Right lobe of liver (tissue), 6 donors: Measurements from ENCODE around the gene ANKFN1. TPM values are rescaled to one million over a fixed set of nuclear protein-coding genes. Genes with fewer than 3 reads are reported as not detected.

ENCODE experiments used
- ATAC-seq, 4 donors: fragments of 200-7000 bp; cut with Tn5 transposase; one replicate each; pipeline ENCODE4 v1.9.1; 2020; ENCODE audit warnings: mild to moderate bottlenecking in 4 of 4, moderate library complexity in 4 of 4
- DNase-seq, 3 donors: peaks; one replicate each; pipeline ENCODE4 v3.0.0-alpha.2; 2020
- H3K27ac ChIP-seq, 3 donors: fragments of 200-600 bp; one replicate each; pipeline ENCODE4 v1.8.0; 2022
- H3K27me3 ChIP-seq, 2 donors: fragments of 200-600 bp; one replicate each; pipeline ENCODE4 v1.8.0; 2022
- H3K36me3 ChIP-seq, 4 donors: fragments of 200-600 bp; sonication (generic) in 1 of 4; one replicate each; pipeline versions ENCODE4 v1.5.1 to v1.8.0; 2017 to 2022; ENCODE audit warnings: control low read depth in 1 of 4
- H3K4me1 ChIP-seq, 4 donors: fragments of 200-600 bp; sonication (generic) in 1 of 4; one replicate each; pipeline versions ENCODE4 v1.5.1 to v1.8.0; 2017 to 2022; ENCODE audit warnings: control low read depth in 1 of 4
- H3K4me3 ChIP-seq, 3 donors: fragments of 200-600 bp; one replicate each; pipeline ENCODE4 v1.8.0; 2022
- H3K9me3 ChIP-seq, 4 donors: fragments of 200-600 bp; sonication (generic) in 1 of 4; one replicate each; pipeline versions ENCODE4 v1.5.1 to v1.8.0; 2017 to 2022; ENCODE audit warnings: control low read depth in 1 of 4
- POLR2A ChIP-seq: fragments of 450-650 bp; IDR thresholded peaks from one replicate; pipeline ENCODE4 v1.6.1; 2017; ENCODE audit warnings: antibody characterized with exemption, mild to moderate bottlenecking
- WGBS: methylation state at CpG from one replicate; pipeline ENCODE4 v1.1.6; 2018; ENCODE audit warnings: low coverage, low lambda C conversion rate; ENCODE audit not compliant: insufficient coverage; ENCODE audit errors: missing lambda C conversion rate; 5-methylcytosine and 5-hydroxymethylcytosine counted together
- intact Hi-C, 2 donors: fragments of 100-400 bp; cut with DNase I; formaldehyde crosslinking; loops; one replicate each; pipeline versions ENCODE4 v1.11.2 to v1.14.1; 2022
- total RNA-seq, 6 experiments: library from RNA; depleted of rRNA in 2 of 6; stranded (reverse); fragments of >200 nt in 2 of 6; fragmentation: NEBNext Ultra II Directional in 3 of 6; extraction: Animal tissue kit (Norgen Biotek cat#: 25700) in 3 of 6; gene quantifications; one replicate each; pipeline versions ENCODE4 v1.1.0 to v1.2.4, GENCODE V29; 2016 to 2023
- TF ChIP-seq, protein P1 (sequence below), 4 donors: fragments of 200-600 bp in 3 of 4; fragments of 450-650 bp in 1 of 4; IDR thresholded peaks; one replicate each; pipeline versions ENCODE4 v1.5.1 to v1.8.0; 2016 to 2022; ENCODE audit warnings: antibody characterized with exemption in 4 of 4, mild to moderate bottlenecking in 2 of 4
- donor health status: DM: no; HTN: yes; CAD: no.
- donor health status: DM: no; HTN: no; CAD: no.
- donor health status: DM: no; HTN: no; CAD: no.
- donor health status: DM: no; HTN: yes; CAD: no.
- donor health status: DM: no; HTN: yes; CAD: no.

The ANKFN1 gene
- total RNA-seq, 6 experiments from 2014 or later: 0.11 TPM; not detected in 5

DNA sequence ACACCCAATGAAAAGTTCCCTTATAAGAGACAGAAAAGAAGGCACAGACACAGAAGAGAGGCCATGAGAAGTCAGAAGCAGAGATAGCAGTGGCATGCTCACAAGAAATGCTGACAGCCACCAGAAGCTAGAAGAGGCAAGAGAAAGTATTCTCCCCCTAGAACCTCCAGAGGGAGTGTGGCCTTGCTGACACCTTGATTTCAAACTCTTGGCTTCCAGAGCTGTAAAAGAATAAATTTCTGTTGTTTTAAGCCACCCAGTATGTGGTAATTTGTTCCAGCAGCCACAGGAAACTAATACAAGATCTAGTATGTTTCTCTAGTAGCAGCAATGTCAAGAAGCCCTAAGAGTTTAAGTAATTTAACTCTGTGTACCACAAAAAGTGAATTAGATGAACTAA lies 353.1 kb downstream of the ANKFN1 start:
- TF ChIP-seq, protein P1, sequence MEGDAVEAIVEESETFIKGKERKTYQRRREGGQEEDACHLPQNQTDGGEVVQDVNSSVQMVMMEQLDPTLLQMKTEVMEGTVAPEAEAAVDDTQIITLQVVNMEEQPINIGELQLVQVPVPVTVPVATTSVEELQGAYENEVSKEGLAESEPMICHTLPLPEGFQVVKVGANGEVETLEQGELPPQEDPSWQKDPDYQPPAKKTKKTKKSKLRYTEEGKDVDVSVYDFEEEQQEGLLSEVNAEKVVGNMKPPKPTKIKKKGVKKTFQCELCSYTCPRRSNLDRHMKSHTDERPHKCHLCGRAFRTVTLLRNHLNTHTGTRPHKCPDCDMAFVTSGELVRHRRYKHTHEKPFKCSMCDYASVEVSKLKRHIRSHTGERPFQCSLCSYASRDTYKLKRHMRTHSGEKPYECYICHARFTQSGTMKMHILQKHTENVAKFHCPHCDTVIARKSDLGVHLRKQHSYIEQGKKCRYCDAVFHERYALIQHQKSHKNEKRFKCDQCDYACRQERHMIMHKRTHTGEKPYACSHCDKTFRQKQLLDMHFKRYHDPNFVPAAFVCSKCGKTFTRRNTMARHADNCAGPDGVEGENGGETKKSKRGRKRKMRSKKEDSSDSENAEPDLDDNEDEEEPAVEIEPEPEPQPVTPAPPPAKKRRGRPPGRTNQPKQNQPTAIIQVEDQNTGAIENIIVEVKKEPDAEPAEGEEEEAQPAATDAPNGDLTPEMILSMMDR (IDR thresholded peaks at IDR 0.05): no peak
- no peak for TF ChIP-seq POLR2A
- Histone ChIP-seq H3K9me3 (no peaks in the 10 kb centered on the region), H3K4me1 (no peaks in the 10 kb centered on the region), H3K4me3 (no peak overlapping the region), H3K27ac (no peak overlapping the region), H3K36me3 (no peaks in the 10 kb centered on the region), H3K27me3 (no peaks in the 10 kb centered on the region)
- no peak for ATAC-seq
- no peak for DNase-seq
- intact Hi-C loops: no loop called here

DNA sequence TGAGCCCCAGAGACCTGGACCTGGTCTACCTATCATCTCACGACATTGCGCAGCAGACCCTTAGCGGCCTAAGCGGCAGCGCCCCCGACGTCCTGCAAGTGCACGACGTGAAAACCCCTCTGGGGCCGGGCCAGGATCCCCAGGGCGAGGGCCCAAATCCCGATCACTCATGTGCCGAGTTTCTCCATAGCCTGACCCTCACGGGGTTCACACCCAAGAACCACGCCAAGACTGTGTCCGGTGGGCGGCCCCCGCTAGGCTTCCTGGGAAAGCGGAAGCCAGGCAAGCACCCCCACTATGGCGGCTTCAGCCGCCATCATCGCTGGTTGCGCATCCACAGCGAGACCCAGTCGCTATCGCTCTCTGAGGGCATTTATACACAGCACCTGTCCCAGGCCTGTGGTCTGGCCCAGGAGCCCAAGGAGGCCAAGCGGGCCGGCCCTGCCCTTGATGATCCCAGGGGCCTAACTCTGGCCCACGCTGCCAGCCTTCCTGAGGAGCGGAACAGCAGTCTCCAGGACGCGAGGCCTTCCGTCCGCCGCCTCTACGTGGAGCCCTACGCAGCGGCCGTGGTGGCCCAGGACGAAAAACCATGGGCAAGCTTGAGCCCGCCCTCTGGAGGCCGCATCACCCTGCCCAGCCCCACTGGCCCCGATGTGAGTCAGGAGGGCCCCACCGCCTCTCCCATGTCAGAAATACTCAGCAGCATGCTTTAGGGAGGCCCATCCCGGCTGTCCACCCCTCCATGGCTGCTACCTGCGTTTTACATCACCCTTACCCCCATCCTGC lies 357.5 kb downstream of the ANKFN1 start:
- no peaks in the 10 kb centered on the region for H3K9me3 ChIP-seq
- no peak overlapping the region for H3K27ac ChIP-seq
- H3K27me3 ChIP-seq: no peaks in the 10 kb centered on the region
- DNase-seq (peak in 1 of 3 donors; percentile 50), ATAC-seq (peak in 1 of 4 donors; percentile 27)
- intact Hi-C loops: no loop called here
- H3K4me3 ChIP-seq: no peak overlapping the region
- H3K4me1 ChIP-seq: no peaks in the 10 kb centered on the region
- 83% methylated on average over 6 of the region's 46 CpGs for WGBS
- TF ChIP-seq, protein P1 (IDR thresholded peaks at IDR 0.05): no peak
- no peak for TF ChIP-seq POLR2A
- no peaks in the 10 kb centered on the region for H3K36me3 ChIP-seq

DNA sequence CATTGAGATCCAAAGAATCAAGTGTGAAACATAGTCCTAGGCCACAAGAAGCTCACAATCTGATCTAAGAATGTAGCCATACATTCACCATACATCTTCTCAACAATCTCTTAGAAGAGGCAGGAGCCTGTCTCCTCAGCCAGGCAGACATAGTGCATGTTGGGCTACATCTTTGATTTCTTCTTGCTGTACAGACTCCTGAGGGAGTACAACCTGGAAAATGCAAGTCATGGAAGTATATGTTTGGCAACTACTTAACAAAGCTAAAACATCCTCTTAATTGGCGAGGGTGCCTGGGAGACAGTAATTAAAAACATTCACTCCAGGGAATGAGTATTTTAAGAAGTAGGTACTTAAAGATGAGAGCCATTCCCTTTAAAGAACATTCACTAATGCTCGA lies 361.0 kb downstream of the ANKFN1 start:
- Histone ChIP-seq H3K4me3 (no peak overlapping the region), H3K4me1 (no peaks in the 10 kb centered on the region), H3K27me3 (no peaks in the 10 kb centered on the region), H3K9me3 (no peaks in the 10 kb centered on the region), H3K36me3 (no peaks in the 10 kb centered on the region), H3K27ac (no peak overlapping the region)
- DNase-seq: no peak
- TF ChIP-seq, protein P1 (IDR thresholded peaks at IDR 0.05): no peak
- no peak for TF ChIP-seq POLR2A
- intact Hi-C loops: no loop called here
- ATAC-seq: no peak
- 66% methylated on average over 2 of the region's 2 CpGs for WGBS

DNA sequence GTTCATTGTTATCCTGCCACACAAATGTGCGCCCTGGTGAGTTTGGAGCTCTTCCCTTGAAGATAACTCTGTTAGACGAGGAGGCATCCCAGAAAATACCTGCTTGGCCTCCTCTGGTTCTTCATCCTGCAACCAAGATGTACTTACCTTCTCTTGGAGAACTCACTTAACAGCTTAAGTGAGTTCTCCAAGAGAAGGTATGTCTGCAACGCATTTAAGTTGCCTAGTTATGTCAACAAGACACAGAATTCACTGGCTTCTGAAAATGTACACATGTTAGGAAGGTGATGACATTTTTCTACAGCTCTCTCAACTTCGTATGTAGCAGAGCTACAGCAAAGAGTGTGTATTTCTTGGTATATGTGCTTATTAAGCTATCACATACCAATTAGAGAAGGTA lies 361.6 kb downstream of the ANKFN1 start:
- no peak overlapping the region for H3K27ac ChIP-seq
- intact Hi-C loops: no loop called here
- no peaks in the 10 kb centered on the region for H3K9me3 ChIP-seq
- 45% methylated on average over 4 of the region's 4 CpGs for WGBS
- H3K27me3 ChIP-seq: no peaks in the 10 kb centered on the region
- H3K4me1 ChIP-seq: no peaks in the 10 kb centered on the region
- H3K36me3 ChIP-seq: no peaks in the 10 kb centered on the region
- no peak for ATAC-seq
- TF ChIP-seq POLR2A: no peak
- TF ChIP-seq, protein P1 (IDR thresholded peaks at IDR 0.05): no peak
- no peak for DNase-seq
- H3K4me3 ChIP-seq: no peak overlapping the region
